PC-3 (cell line): ENCODE data around the gene NGF.

Source experiments
- EZH2phosphoT487 ChIP-seq: fragments of 300-600 bp; sonication (generic); IDR thresholded peaks from 2 replicates; pipeline ENCODE4 v1.6.1; 2018; ENCODE audit warnings: mild to moderate bottlenecking, antibody characterized with exemption, low read length, borderline replicate concordance
- TF ChIP-seq, protein P1 (sequence below): fragments of 300-600 bp; sonication (generic); conservative IDR thresholded peaks from 2 replicates; pipeline ENCODE4 v1.5.1; 2017; ENCODE audit warnings: antibody characterized with exemption, low read depth, mild to moderate bottlenecking, low read length

DNA sequence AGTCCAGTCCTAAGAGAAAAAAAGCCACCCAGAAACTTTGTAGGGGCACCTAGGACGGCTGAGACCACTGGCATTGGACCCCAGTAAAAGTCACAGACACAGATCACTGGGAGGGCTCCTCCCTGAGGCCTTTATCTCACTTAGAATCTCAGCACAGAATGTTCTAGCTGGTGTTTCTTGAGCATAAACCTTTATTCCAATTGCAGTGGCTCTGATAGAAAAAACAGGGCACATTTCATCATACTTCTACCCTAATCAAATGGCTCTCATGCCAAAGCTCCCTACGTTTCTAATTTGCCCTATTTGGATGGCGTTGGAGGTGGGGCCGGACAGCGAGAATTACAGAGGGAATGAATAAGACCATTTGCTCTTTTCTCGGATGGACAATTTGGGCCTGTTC lies 53.8 kb downstream of the NGF start:
- TF ChIP-seq, protein P1, sequence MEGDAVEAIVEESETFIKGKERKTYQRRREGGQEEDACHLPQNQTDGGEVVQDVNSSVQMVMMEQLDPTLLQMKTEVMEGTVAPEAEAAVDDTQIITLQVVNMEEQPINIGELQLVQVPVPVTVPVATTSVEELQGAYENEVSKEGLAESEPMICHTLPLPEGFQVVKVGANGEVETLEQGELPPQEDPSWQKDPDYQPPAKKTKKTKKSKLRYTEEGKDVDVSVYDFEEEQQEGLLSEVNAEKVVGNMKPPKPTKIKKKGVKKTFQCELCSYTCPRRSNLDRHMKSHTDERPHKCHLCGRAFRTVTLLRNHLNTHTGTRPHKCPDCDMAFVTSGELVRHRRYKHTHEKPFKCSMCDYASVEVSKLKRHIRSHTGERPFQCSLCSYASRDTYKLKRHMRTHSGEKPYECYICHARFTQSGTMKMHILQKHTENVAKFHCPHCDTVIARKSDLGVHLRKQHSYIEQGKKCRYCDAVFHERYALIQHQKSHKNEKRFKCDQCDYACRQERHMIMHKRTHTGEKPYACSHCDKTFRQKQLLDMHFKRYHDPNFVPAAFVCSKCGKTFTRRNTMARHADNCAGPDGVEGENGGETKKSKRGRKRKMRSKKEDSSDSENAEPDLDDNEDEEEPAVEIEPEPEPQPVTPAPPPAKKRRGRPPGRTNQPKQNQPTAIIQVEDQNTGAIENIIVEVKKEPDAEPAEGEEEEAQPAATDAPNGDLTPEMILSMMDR: no peak
- no peak for TF ChIP-seq EZH2phosphoT487
